ENCODE results near the gene CRHR1.
A peak's percentile ranks its signal among the peaks of the same experiment; 100 is the strongest.

The CRHR1 gene

DNA sequence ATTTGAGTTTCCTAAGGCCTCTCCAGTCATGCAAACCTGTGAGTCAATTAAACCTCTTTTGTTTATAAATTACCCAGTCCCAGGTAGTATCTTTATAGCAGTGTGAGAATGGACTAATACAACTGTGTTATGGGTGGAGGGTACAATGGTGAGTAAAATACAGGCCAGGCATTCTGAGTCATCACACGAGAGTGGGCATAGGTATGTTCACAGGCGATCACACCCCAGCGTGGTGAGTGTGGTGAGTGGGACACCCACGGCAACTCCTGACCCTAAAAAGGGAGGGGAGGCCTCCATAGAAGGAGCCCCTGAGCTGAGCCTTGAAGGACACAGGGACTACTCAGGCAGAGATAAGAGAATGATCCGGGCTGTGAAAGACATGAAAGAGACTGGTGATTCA, 87.6 kb downstream of the CRHR1 start:
- peak; percentile 26 for DNase-seq

DNA sequence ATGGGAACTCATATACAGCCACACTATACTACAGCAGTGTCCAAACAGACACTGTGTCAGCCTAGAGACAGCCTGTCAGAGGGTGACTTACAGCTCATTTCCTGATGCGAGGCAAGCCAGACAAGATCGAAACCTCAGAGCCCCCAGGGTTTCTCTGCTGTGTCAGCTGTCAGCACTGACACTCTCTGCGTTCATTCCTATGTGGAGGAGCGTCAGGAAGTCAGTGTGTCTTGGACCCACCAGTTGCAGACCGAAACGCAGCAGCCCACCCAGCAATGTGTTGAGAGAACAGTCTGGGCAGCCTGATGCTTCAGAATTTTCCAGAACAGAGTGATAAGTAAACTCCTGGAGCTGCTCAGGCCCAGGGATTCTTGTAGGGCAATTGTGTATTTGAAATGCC, 89.6 kb downstream of the CRHR1 start:
- peak; percentile 55 for DNase-seq

DNA sequence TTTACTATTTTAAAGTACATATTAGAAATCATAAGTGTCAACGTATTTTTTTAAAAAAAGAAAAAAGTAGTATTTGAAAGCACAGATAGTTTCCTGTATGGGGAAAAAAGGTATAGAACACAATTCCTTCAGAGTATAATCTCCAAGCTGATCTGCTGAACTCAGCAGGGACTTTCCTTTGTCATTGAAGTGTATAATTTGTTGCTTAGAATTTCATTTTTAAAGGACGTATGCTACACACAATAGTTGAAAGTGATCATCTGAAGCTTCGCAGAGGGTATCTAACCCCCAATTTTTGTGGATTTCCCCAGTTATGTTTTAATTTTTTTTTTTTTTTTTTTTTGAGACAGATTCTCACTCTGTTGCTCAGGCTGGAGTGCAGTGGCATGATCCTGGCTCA, 90.0 kb downstream of the CRHR1 start:
- no peak for DNase-seq

DNA sequence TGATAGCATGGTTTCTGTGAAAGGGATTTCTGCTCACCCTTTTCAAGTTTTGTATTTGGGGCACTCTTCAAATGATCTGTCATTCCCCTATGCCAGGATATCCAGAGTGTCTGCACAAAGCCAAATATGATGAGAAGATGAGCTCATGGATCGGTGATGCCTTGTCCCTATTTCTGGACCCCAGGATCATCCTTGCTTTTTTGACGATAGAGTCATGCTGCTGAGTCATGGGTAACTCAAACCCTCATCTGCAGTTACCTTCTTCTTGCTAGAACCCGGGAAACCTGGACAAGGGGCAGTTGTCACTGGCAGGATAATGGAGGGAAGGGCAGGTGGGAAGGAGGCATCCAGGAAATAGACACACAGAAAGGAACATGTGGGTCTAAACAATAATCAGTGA, 92.4 kb downstream of the CRHR1 start:
- DNase-seq: no peak

DNA sequence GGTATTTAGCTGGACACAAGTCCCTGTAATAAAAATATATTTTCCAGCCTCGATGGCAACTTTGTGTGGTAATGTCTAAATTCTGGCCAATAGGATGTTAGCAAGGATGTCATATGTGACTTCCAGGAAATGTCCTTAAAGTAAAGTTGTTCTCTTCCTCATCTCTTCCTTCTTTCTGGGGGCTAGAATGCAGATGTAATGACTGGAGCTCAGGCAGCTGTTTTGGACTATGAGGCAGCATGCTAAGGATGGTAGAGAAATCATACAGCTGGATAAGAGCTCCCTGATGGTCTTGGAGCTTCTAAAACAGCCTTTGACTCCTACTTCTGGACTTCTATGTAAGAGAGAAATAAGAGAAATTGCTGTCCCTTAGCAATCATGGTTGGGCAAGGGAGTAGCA, 93.3 kb downstream of the CRHR1 start:
- no peak for DNase-seq

DNA sequence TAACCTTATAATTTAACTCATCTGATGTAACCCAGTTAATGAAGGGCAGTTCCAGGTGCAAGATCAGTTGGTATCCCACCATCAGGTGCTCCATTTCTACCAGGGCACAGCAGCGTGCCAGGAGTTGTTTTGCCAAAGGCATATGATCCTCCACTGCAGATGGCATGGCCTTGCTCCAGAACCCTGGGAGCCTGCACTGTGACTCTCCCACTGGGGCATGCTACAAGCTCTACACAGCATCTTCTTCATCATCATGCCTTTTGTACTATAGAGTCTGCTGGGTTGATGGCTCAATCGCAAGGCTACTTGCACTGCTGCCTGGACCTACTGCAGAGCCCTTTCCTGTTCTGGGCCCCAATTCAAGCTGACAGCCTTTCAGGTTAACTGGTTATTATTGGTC, 98.9 kb downstream of the CRHR1 start:
- DNase-seq: no peak

Data from activated CD4-positive, alpha-beta T cell treated with anti-CD3 and anti-CD28 coated beads for 48 hours (primary cell).